ENCODE data around the gene USP10.

Gene USP10

GRCh38 chr16:84680165-84680842 is 19.5 kb upstream of the USP10 start:
- no peak for DNase-seq (ENCODE audit: insufficient read length, low spot score)
- no peak for TF ChIP-seq CTCF (IDR thresholded peaks at IDR 0.05; ENCODE audit: insufficient read depth, missing control alignments)
- no peak for FAIRE-seq

GRCh38 chr16:84680843-84681629 is 18.8 kb upstream of the USP10 start:
- TF ChIP-seq CTCF (IDR thresholded peaks at IDR 0.05; ENCODE audit: insufficient read depth, missing control alignments) = no peak
- no peak for FAIRE-seq
- no peak for DNase-seq (ENCODE audit: insufficient read length, low spot score)

- no peak for TF ChIP-seq CTCF (IDR thresholded peaks at IDR 0.05; ENCODE audit: insufficient read depth, missing control alignments)
- FAIRE-seq (no peak), DNase-seq (ENCODE audit: insufficient read length, low spot score) (no peak)
These were observed 15.9 kb upstream of the USP10 start for GRCh38 chr16:84683691-84684591.

GRCh38 chr16:84684592-84684965 is 15.2 kb upstream of the USP10 start:
- FAIRE-seq (no peak), DNase-seq (ENCODE audit: insufficient read length, low spot score) (no peak)
- no peak for TF ChIP-seq CTCF (IDR thresholded peaks at IDR 0.05; ENCODE audit: insufficient read depth, missing control alignments)

GRCh38 chr16:84685210-84685609 is 14.6 kb upstream of the USP10 start:
- no peak for TF ChIP-seq CTCF (IDR thresholded peaks at IDR 0.05; ENCODE audit: insufficient read depth, missing control alignments)
- FAIRE-seq = no peak
- no peak for DNase-seq (ENCODE audit: insufficient read length, low spot score)

- FAIRE-seq (no peak), DNase-seq (ENCODE audit: insufficient read length, low spot score) (no peak)
- no peak for TF ChIP-seq CTCF (IDR thresholded peaks at IDR 0.05; ENCODE audit: insufficient read depth, missing control alignments)
These were observed 13.0 kb upstream of the USP10 start for GRCh38 chr16:84686707-84687298.

All from D721Med (cell line).